ENCODE data around the gene PPIL6.

The PPIL6 gene

DNA sequence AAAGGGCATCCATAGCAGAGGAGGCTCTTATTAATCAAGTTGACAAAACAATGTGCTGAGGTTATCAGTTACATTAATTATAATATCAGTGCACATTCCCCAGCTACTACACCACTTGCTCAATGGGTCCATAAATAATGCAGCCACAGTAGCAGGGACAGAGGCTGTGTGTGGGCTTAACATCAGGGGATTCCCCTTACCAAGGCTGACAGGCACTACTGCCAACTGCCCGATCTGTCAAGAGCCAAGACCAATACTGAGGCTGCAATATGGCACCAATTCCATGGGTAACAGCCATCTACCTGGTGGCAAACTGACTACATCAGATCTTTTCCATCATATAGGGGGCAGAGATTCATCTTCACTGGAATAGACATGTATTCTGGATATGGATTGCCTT lies 80.1 kb downstream of the PPIL6 start:
- DNase-seq: no peak

DNA sequence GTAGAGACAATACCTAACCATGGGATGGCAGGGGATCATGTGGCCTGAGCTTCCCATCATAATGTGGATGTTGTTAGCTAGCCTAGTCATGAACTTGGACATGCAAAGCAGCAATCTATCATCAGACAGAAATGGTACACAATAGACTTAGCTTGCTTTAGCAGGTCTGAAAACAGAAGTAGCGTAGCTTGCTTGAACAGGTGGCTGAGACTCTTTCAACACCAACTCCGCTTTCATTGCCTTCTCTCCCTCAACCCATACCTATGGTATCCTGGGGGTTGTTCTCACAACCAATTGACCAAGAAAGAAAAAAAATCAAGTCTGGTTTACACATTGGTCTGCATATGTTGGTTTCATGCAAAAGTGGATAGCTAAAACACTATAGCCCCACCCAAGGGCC lies 81.2 kb downstream of the PPIL6 start:
- DNase-seq: no peak

DNA sequence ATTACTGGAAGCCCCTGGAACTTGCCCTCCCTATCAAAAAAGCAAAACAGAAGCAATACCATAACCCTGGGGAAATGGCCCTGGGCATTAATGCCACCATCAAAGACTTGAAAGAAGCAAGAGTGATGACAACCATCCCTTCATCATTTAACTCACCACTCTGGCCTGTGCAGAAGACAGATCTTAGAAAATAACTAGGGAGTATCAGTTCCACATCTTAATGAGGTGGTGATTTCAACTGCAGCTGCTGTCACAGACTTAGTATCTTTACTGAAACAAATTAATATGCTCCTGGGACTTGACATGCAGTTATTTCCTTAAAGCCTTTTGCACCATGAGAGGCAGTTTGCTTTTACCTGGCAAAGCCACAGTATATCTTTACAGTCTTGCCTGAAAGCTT lies 82.2 kb downstream of the PPIL6 start:
- DNase-seq: no peak

DNA sequence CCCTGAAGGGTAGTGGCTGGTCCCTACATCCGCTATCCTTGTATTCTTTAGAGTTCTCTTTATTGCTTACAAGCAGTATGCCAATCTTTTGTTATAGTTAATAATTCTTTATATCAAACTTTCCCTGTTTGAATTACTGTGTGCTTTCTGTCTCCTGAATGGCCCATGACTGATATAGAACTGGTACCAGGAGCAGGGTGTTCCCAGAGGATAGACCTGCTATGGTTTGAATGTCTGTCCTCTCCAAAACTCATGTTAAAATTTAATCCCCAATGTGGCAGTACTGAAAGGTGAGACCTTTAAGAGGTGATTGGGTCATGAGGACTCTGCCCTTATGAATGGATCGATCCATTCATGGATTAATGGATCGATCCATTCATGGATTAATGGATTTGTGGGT lies 84.2 kb downstream of the PPIL6 start:
- no peak for DNase-seq

DNA sequence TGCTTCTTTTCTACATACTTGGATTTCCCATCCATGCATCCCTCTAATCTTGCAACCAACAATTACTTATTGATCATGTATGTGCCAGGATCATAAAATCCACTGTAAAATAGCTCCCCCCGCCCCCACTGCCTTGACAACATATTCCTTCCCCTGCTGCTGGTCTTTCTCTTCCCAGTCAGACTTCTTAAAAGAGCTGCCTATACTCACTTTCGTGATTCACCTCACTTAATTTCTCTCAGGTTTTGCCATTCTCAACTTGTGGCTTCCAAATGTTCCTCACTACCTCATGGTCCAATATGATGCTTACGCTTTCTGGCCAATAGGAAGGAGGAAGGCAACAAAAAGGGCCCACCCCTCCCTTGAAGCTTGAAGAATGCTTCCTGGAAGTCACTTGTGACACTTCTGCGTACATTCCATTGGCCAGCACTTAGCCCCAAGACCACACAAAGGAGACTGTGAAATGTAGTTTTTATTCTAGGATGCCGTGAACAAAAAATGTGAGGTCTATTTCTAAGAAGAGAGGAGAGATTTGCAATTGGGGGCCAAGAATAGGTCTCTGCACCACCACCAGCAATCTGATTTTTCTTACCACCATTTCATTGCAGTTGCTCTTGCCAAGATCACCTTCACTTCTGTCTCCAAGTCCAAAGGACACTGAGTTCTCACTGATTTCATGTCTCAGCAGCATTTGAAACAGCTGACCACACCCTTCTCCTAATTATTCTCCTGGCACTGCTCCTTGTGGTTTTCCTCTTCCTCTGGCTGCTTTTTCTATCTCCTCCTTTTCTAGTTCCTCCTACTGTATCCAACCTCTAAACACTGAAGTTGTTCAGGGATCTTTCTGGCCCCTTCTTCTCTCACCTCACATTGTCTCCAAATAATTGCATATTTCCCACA lies 88.9 kb downstream of the PPIL6 start:
- no peak for DNase-seq

DNA sequence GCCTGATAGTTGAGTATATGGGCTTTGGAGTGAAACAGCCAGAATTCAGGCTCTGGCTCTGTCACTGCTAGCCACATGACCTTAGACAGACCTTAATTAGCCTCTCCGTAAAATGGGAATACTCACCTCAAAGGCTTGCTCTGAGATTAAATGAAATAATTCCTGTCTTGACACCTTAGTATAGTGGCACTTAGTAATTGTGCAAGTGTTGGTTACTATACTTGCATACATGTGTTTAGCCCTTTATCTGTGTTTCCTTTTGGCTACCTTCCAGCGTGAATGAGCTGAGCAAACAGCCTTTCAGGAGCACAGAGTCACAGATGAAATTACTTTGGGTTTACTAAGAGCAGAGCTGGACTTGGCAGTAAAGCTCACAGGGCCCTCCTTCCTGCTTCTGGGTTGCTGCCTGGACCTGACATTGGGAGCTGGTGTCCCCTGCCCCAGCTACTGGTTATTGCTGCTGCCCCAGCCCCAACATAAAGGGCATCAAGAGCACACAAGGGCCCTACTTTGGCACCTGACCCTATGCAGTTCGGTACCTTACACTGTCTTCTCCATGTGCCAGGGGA lies 90.9 kb downstream of the PPIL6 start:
- no peak for DNase-seq

DNA sequence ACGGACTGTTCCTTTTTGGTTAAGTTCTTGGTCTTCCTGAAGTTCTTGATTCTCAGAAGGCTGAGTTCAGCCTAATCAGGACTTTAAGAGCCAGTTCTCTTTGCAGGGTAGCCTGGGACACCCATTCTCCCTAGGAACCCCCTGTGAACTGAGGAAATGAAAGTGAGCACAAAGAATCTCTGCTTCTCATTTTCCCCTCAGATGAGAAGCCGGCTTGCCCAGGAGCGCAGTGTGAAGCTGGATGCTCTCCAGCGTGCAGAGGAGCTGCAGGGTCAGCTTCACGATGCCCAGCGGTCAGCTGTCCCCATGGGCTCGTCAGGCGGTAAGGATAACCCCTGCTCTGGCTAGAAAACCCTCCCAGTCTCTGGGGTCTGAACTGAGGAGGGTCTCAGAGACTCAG lies 92.2 kb downstream of the PPIL6 start:
- no peak for DNase-seq

DNA sequence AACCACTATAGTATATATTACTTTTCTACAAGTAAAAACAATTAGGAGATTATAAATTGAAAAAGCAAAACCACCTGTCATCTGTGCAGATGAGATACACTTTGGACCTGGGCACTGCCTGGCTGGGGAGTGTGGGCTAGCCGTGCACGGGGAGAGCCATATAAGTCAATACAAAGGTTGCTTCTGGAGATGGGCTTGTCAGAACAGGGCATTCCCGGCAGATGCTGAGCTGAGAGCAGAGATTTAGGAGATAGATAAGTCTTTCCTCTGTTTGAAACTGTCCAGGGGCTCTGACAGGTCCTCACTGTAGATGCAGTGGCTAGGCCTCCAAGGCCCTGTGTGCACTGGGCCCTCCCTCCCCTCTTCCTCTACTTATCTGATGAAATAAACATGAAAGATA lies 92.6 kb downstream of the PPIL6 start:
- DNase-seq: no peak

DNA sequence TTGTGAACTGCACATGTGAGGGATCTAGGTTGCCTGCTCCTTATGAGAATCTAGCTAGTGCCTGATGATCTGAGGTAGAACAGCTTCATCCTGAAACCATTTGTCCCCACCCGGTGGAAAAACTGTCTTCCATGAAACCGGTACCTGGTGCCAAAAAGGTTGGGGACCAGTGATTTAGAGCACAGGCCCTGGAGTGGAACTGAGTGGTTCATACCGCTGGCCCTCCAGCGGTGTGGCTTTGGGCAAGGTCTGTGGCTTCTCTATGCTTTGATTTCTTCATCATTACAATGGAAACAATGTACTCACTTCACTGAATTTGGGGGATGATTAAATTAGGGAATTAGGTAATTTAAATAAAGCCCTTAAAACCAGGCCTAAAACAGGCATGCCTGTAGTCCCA lies 94.4 kb downstream of the PPIL6 start:
- no peak for DNase-seq

DNA sequence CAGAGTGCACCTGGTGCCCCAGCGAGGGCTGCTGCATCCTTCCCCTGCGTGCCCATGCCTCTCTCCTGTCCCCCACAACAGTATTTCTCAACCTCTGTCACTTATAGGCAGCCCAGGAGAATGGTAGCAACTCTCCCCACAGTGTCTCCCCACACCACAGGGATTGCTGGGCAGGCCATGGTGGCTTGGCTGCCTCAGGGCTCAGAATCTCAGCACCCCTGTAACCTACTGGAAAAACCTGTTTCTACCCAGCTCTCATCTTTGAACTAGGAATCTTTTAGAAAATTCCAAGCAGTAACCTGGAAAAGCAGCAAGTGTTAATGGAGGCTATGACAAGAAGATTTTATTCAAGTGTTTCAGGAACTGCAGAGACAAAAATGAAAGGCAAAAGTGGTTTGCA lies 96.2 kb downstream of the PPIL6 start:
- no peak for DNase-seq

DNA sequence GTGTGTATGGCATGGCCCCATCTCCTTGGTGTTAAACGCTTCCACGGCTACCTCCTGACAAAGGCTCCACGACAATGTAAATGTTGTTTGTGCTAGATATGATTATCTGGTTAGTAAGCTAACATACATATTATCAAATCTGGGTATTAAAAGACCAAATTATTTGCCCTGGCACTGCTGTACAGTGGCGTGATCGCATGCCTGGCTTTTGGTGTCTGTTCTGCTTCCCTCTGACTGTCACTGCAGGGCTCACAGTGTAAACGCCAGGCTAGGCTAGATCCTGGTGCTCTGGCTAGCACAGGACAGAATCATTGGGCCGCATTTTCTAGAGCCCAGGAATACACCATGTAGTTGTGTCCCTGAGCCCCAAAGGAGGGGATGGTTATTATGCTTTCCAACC lies 96.9 kb downstream of the PPIL6 start:
- no peak for DNase-seq

DNA sequence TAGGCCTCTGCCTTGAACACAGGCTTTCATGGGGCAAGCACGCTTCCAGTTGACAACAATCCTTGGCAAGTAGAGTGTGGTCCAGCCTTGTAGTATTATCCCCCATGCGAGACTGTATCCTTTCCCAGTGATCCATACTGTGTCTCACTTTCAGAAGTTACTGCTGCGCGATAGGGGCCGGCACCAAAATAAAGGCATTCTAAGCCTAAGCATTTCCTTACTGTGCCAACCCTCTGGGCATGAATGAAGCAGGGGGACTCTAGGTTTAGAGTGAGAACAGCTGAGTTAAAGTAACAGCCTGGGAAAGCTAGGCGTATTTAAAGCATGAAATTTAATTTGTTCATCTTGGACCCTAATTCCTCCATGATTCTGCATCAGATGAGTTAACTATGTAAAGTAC lies 97.5 kb downstream of the PPIL6 start:
- DNase-seq: no peak

DNA sequence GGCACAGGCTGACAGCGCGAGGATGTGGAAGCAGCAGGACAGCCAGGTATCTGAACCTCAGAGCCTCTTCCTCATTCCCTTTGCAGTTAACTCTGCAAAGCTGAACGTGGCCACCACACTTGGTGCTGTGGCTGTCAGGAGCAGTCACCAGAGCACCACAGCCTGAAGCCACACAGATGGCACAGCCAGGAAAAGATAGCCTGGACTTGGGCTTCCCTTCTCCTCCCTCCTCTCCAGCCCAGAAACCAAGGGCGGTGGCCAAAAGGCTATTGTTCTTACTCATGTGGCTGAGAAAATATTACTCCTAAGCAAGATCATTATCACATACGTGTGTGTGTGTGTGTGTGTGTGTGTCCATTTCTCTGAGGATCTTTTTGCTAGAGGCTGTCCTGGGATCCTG lies 97.9 kb downstream of the PPIL6 start:
- no peak for DNase-seq

DNA sequence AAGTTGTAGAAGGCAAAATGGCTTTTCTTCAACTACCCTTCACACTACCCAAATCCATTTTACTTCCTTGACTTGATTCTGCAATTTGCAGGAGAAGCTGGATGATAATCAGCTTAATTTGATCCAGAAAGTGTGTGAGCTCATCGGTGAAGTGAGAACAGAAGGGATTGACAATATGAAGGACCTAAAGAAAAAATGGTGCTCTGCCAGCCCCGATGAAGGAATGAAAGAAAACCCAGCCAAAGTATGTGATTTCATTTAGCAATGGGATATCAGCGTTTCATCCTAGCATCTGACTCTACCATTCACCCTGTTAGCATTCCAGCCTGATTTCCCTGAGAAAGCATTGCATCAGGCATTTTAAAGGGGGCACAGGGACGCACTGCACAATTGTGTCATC lies 99.6 kb downstream of the PPIL6 start:
- DNase-seq: no peak

Measured in NCI-H446 (cell line).